ENCODE measurements around the gene CDK15.

CDK15 gene

GRCh38 chr2:201827621-201828020, 21.3 kb downstream of the CDK15 start:
- Histone ChIP-seq H3K27ac (ENCODE audit: insufficient read depth, low read depth, low read length, poor library complexity, severe bottlenecking) (no peak overlapping the region), H3K4me3 (ENCODE audit: insufficient read depth, low read depth, low read length) (no peak overlapping the region), H3K9me3 (ENCODE audit: control insufficient read depth, low read length) (no peaks in the 10 kb centered on the region), H3K4me1 (ENCODE audit: control insufficient read depth, insufficient read depth, low read length) (no peaks in the 10 kb centered on the region), H3K27me3 (ENCODE audit: control insufficient read depth, insufficient read depth, low read length, poor library complexity, severe bottlenecking) (no peaks in the 10 kb centered on the region), H3K36me3 (ENCODE audit: control insufficient read depth, insufficient read depth, low read length) (no peaks in the 10 kb centered on the region)
- 90 to 91% methylated on average over 3 of the region's 3 CpGs for WGBS, 2 experiments

DNA sequence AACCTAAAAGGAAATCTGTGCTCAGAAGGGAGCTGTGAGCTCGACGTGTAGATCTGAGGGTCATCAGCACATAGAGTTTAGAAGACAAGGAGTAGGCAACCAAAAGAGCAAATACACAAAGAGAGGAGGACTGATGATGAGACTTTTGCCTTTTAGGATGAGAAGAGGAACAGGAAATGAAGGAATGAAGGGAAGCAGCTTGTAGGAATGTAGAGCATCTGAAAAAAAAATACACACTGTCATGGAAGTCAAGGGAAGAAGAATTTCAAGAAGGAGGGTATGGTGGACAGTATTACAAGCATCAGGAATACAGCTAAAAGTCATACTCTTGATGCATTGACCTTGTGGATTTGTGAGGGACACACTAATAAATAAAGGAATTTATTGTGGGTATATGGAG, 21.9 kb downstream of the CDK15 start:
- Histone ChIP-seq H3K4me3 (ENCODE audit: insufficient read depth, low read depth, low read length) (no peak overlapping the region), H3K27ac (ENCODE audit: insufficient read depth, low read depth, low read length, poor library complexity, severe bottlenecking) (no peak overlapping the region), H3K9me3 (ENCODE audit: control insufficient read depth, low read length) (no peaks in the 10 kb centered on the region), H3K36me3 (ENCODE audit: control insufficient read depth, insufficient read depth, low read length) (no peaks in the 10 kb centered on the region), H3K27me3 (ENCODE audit: control insufficient read depth, insufficient read depth, low read length, poor library complexity, severe bottlenecking) (no peaks in the 10 kb centered on the region), H3K4me1 (ENCODE audit: control insufficient read depth, insufficient read depth, low read length) (no peaks in the 10 kb centered on the region)
- 94 to 99% methylated on average over 2 of the region's 2 CpGs for WGBS, 2 experiments

- WGBS, 2 experiments, result 94% methylated on average over 1 of the region's 1 CpG
Measured at GRCh38 chr2:201830666-201831065, 24.3 kb downstream of the CDK15 start.

GRCh38 chr2:201831469-201831868, 25.1 kb downstream of the CDK15 start:
- H3K4me1 ChIP-seq (ENCODE audit: control insufficient read depth, insufficient read depth, low read length), result peaks cover 7% of the 10 kb centered on the region
- H3K9me3 ChIP-seq (ENCODE audit: control insufficient read depth, low read length), result no peaks in the 10 kb centered on the region
- no peak overlapping the region for H3K27ac ChIP-seq (ENCODE audit: insufficient read depth, low read depth, low read length, poor library complexity, severe bottlenecking)
- H3K4me3 ChIP-seq (ENCODE audit: insufficient read depth, low read depth, low read length), result no peak overlapping the region
- no peaks in the 10 kb centered on the region for H3K27me3 ChIP-seq (ENCODE audit: control insufficient read depth, insufficient read depth, low read length, poor library complexity, severe bottlenecking)
- 83 to 93% methylated on average over 1 to 2 of the region's 2 CpGs for WGBS, 2 experiments
- no peaks in the 10 kb centered on the region for H3K36me3 ChIP-seq (ENCODE audit: control insufficient read depth, insufficient read depth, low read length)

More at GRCh38 chr2:201830666-201831065, 24.3 kb downstream of the CDK15 start:
- Histone ChIP-seq H3K4me3 (ENCODE audit: insufficient read depth, low read depth, low read length) (no peak overlapping the region), H3K36me3 (ENCODE audit: control insufficient read depth, insufficient read depth, low read length) (no peaks in the 10 kb centered on the region), H3K27me3 (ENCODE audit: control insufficient read depth, insufficient read depth, low read length, poor library complexity, severe bottlenecking) (no peaks in the 10 kb centered on the region), H3K4me1 (ENCODE audit: control insufficient read depth, insufficient read depth, low read length) (peaks cover 7% of the 10 kb centered on the region), H3K9me3 (ENCODE audit: control insufficient read depth, low read length) (no peaks in the 10 kb centered on the region), H3K27ac (ENCODE audit: insufficient read depth, low read depth, low read length, poor library complexity, severe bottlenecking) (no peak overlapping the region)

GRCh38 chr2:201833781-201834180, 27.4 kb downstream of the CDK15 start:
- WGBS, 2 experiments, result 80 to 83% methylated on average over 9 of the region's 9 CpGs
- Histone ChIP-seq H3K36me3 (ENCODE audit: control insufficient read depth, insufficient read depth, low read length) (no peaks in the 10 kb centered on the region), H3K4me1 (ENCODE audit: control insufficient read depth, insufficient read depth, low read length) (peaks cover 7% of the 10 kb centered on the region), H3K27me3 (ENCODE audit: control insufficient read depth, insufficient read depth, low read length, poor library complexity, severe bottlenecking) (no peaks in the 10 kb centered on the region), H3K27ac (ENCODE audit: insufficient read depth, low read depth, low read length, poor library complexity, severe bottlenecking) (no peak overlapping the region), H3K9me3 (ENCODE audit: control insufficient read depth, low read length) (no peaks in the 10 kb centered on the region), H3K4me3 (ENCODE audit: insufficient read depth, low read depth, low read length) (no peak overlapping the region)

GRCh38 chr2:201835066-201835465, 28.7 kb downstream of the CDK15 start:
- no peaks in the 10 kb centered on the region for H3K9me3 ChIP-seq (ENCODE audit: control insufficient read depth, low read length)
- 98% methylated on average over 3 of the region's 3 CpGs for WGBS, 2 experiments
- no peak overlapping the region for H3K4me3 ChIP-seq (ENCODE audit: insufficient read depth, low read depth, low read length)
- no peaks in the 10 kb centered on the region for H3K36me3 ChIP-seq (ENCODE audit: control insufficient read depth, insufficient read depth, low read length)
- no peak overlapping the region for H3K27ac ChIP-seq (ENCODE audit: insufficient read depth, low read depth, low read length, poor library complexity, severe bottlenecking)
- no peaks in the 10 kb centered on the region for H3K27me3 ChIP-seq (ENCODE audit: control insufficient read depth, insufficient read depth, low read length, poor library complexity, severe bottlenecking)
- peaks cover 7% of the 10 kb centered on the region for H3K4me1 ChIP-seq (ENCODE audit: control insufficient read depth, insufficient read depth, low read length)

GRCh38 chr2:201837391-201837790, 31.1 kb downstream of the CDK15 start:
- no peaks in the 10 kb centered on the region for H3K27me3 ChIP-seq (ENCODE audit: control insufficient read depth, insufficient read depth, low read length, poor library complexity, severe bottlenecking)
- no peak overlapping the region for H3K27ac ChIP-seq (ENCODE audit: insufficient read depth, low read depth, low read length, poor library complexity, severe bottlenecking)
- H3K4me1 ChIP-seq (ENCODE audit: control insufficient read depth, insufficient read depth, low read length), result peaks cover 20% of the 10 kb centered on the region
- WGBS, 2 experiments, result 61 to 92% methylated on average over 1 to 2 of the region's 2 CpGs
- no peaks in the 10 kb centered on the region for H3K36me3 ChIP-seq (ENCODE audit: control insufficient read depth, insufficient read depth, low read length)
- peaks cover 4% of the 10 kb centered on the region for H3K9me3 ChIP-seq (ENCODE audit: control insufficient read depth, low read length)
- H3K4me3 ChIP-seq (ENCODE audit: insufficient read depth, low read depth, low read length), result no peak overlapping the region

- Histone ChIP-seq H3K4me3 (ENCODE audit: insufficient read depth, low read depth, low read length) (no peak overlapping the region), H3K27me3 (ENCODE audit: control insufficient read depth, insufficient read depth, low read length, poor library complexity, severe bottlenecking) (no peaks in the 10 kb centered on the region), H3K9me3 (ENCODE audit: control insufficient read depth, low read length) (peaks cover 4% of the 10 kb centered on the region), H3K36me3 (ENCODE audit: control insufficient read depth, insufficient read depth, low read length) (no peaks in the 10 kb centered on the region), H3K27ac (ENCODE audit: insufficient read depth, low read depth, low read length, poor library complexity, severe bottlenecking) (no peak overlapping the region), H3K4me1 (ENCODE audit: control insufficient read depth, insufficient read depth, low read length) (peaks cover 23% of the 10 kb centered on the region)
- WGBS, 2 experiments, result 79 to 90% methylated on average over 3 of the region's 4 CpGs
Measured at GRCh38 chr2:201837824-201838431, 31.6 kb downstream of the CDK15 start.

DNA sequence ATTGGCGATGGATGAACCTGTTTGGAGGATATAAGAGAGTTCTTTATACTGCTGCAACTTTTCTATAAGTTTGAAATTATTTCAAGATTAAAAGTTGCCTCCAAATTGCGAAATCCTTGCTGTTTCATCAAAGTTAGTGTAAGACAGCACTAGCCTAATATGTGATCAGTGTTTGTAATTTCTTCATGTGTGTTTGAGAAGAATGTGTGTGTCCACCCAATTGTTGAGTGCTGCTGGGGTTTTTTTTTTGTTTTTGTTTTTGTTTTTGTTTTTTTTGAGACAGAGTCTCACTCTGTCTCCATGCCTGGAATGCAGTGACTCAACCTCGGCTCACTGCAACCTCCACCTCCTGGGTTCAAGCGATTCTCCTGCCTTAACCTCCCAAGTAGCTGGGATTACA, 33.4 kb downstream of the CDK15 start:
- Histone ChIP-seq H3K27me3 (ENCODE audit: control insufficient read depth, insufficient read depth, low read length, poor library complexity, severe bottlenecking) (no peaks in the 10 kb centered on the region), H3K27ac (ENCODE audit: insufficient read depth, low read depth, low read length, poor library complexity, severe bottlenecking) (no peak overlapping the region), H3K4me3 (ENCODE audit: insufficient read depth, low read depth, low read length) (no peak overlapping the region), H3K36me3 (ENCODE audit: control insufficient read depth, insufficient read depth, low read length) (no peaks in the 10 kb centered on the region), H3K4me1 (ENCODE audit: control insufficient read depth, insufficient read depth, low read length) (peaks cover 20% of the 10 kb centered on the region), H3K9me3 (ENCODE audit: control insufficient read depth, low read length) (peaks cover 4% of the 10 kb centered on the region)
- 92 to 95% methylated on average over 4 of the region's 4 CpGs for whole genome bisulfite sequencing, 2 experiments

DNA sequence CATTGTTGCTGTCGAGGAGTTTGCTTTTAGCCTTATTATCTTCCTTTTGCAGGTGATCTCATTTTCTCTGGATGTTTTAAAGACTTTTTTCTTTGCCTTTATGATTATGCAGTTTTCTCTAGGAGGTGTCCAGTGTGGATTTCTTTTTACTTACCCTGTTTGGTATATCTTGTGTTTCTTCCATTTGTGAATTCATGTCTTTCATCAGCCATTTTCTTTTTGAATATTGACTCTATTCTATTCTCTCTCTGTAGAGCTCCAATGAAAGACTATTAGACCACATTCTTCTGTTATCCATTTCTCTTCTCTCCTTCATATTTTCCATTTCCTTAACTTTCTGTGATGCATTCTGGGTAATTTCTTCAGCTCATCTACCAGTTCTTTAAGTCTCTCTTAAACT, 34.4 kb downstream of the CDK15 start:
- Histone ChIP-seq H3K36me3 (ENCODE audit: control insufficient read depth, insufficient read depth, low read length) (no peaks in the 10 kb centered on the region), H3K4me1 (ENCODE audit: control insufficient read depth, insufficient read depth, low read length) (peaks cover 20% of the 10 kb centered on the region), H3K27me3 (ENCODE audit: control insufficient read depth, insufficient read depth, low read length, poor library complexity, severe bottlenecking) (no peaks in the 10 kb centered on the region), H3K4me3 (ENCODE audit: insufficient read depth, low read depth, low read length) (no peak overlapping the region), H3K27ac (ENCODE audit: insufficient read depth, low read depth, low read length, poor library complexity, severe bottlenecking) (no peak overlapping the region), H3K9me3 (ENCODE audit: control insufficient read depth, low read length) (peaks cover 4% of the 10 kb centered on the region)
- 68% methylated on average over 1 of the region's 1 CpG; no CpG with 5 or more reads in 1 of the 2 experiments for WGBS, 2 experiments

Data from ectodermal cell (in vitro differentiated cells).